ENCODE data around the gene FGFR2. TPM values are rescaled to one million over a fixed set of nuclear protein-coding genes. Genes with fewer than 3 reads are reported as not detected.

FGFR2 gene
- total RNA-seq, 5 donors from 2014 or later (not counting 1 experiment from before 2014, with no cell fraction given): 0.49 to 1.8 (median 0.70) TPM

DNA sequence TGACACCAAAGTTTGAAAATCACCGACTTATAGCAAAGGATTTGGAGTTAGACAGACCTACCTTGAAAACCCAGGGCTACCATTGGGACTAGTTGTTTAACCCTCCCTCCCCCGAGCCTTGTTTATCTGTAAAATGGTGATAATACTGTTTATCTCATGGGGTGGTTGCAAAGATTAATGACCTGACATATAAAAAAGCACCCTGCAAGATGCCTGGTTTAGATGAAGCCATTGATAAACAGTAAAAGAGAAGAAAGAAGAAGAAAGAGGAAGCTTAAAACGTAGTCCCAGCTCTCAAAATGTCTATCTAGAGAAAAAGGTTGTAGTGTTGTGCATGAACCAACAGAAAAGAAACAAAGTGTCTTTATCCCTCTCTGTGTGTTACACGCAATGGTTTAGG, 145.7 kb downstream of the FGFR2 start:
- no peaks in the 10 kb centered on the region for H3K36me3 Mint-ChIP-seq
- peaks cover 0 to 7% (median 0%) of the 10 kb centered on the region in 3 donors for H3K9me3 Mint-ChIP-seq
- Histone ChIP-seq H3K27me3 (replicated peaks in 1 of 2; ENCODE audit: control insufficient read depth in 2 of 2, extremely low read depth in 1 of 2, insufficient read depth in 2 of 2, low read length in 1 of 2) (peaks cover 0 to 2% of the 10 kb centered on the region in 2 experiments), H3K4me1 (ENCODE audit: control insufficient read depth in 1 of 2, extremely low read depth in 1 of 2, insufficient read depth in 2 of 2, low read length in 2 of 2) (no peaks in the 10 kb centered on the region), H3K27ac (ENCODE audit: low read length) (no peak overlapping the region), H3K9me3 (no peaks in the 10 kb centered on the region), H3K4me3 (ENCODE audit: control insufficient read depth in 1 of 2, extremely low read depth in 1 of 2, low read length in 1 of 2) (no peak overlapping the region), H3K36me3 (ENCODE audit: control insufficient read depth in 2 of 2, extremely low read depth in 1 of 2, insufficient read depth in 1 of 2, low read length in 1 of 2) (no peaks in the 10 kb centered on the region)
- ChIA-PET CTCF (no interaction called here), POLR2A (no interaction called here)
- ATAC-seq (replicated peaks in 1 of 4) (no peak), DNase-seq (no peak)
- no peaks in the 10 kb centered on the region for H3K27me3 Mint-ChIP-seq
- WGBS (ENCODE audit: insufficient coverage): 30% methylated on average over 2 of the region's 4 CpGs
- H3K4me3 Mint-ChIP-seq: no peak overlapping the region
- no peaks in the 10 kb centered on the region for H3K4me1 Mint-ChIP-seq
- H3K27ac Mint-ChIP-seq: no peak overlapping the region

DNA sequence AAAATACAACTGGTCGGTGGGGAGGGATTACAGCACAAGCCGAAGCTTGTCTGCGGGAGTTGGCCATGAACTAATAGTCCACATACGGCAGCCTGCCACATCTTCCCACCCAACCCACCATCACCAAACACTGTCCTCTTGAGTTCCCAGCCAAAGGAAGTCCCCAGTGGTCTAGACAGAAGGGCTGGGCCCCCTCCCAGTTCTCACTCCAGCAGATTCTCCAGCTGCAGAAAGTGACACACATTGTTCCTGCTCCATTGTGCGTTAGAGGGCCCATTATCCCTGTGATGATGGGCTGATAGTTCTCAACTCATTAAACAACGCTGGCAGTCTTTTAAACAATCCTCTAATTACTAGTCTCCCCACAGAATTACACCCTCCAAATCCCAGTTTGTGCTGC, 148.0 kb downstream of the FGFR2 start:
- ATAC-seq (replicated peaks in 1 of 4): no peak
- no peaks in the 10 kb centered on the region for H3K36me3 Mint-ChIP-seq
- DNase-seq: no peak
- Histone ChIP-seq H3K27me3 (replicated peaks in 1 of 2; ENCODE audit: control insufficient read depth in 2 of 2, extremely low read depth in 1 of 2, insufficient read depth in 2 of 2, low read length in 1 of 2) (peaks cover 0 to 3% of the 10 kb centered on the region in 2 experiments), H3K36me3 (ENCODE audit: control insufficient read depth in 2 of 2, extremely low read depth in 1 of 2, insufficient read depth in 1 of 2, low read length in 1 of 2) (no peaks in the 10 kb centered on the region), H3K9me3 (no peaks in the 10 kb centered on the region), H3K4me3 (ENCODE audit: control insufficient read depth in 1 of 2, extremely low read depth in 1 of 2, low read length in 1 of 2) (no peak overlapping the region), H3K4me1 (ENCODE audit: control insufficient read depth in 1 of 2, extremely low read depth in 1 of 2, insufficient read depth in 2 of 2, low read length in 2 of 2) (no peaks in the 10 kb centered on the region), H3K27ac (ENCODE audit: low read length) (no peak overlapping the region)
- 88% methylated on average over 4 of the region's 6 CpGs for WGBS (ENCODE audit: insufficient coverage)
- H3K4me3 Mint-ChIP-seq: no peak overlapping the region
- peaks cover 0 to 5% (median 0%) of the 10 kb centered on the region in 3 donors for H3K9me3 Mint-ChIP-seq
- ChIA-PET CTCF (no interaction called here), POLR2A (no interaction called here)
- H3K4me1 Mint-ChIP-seq: no peaks in the 10 kb centered on the region
- H3K27me3 Mint-ChIP-seq: no peaks in the 10 kb centered on the region
- no peak overlapping the region for H3K27ac Mint-ChIP-seq

- no peaks in the 10 kb centered on the region for H3K9me3 ChIP-seq
- 70% methylated on average over 3 of the region's 4 CpGs for WGBS (ENCODE audit: insufficient coverage)
- H3K4me3 ChIP-seq (ENCODE audit: control insufficient read depth in 1 of 2, extremely low read depth in 1 of 2, low read length in 1 of 2): no peak overlapping the region
- CTCF ChIA-PET: no interaction called here
- H3K27me3 Mint-ChIP-seq: no peaks in the 10 kb centered on the region
- no peaks in the 10 kb centered on the region for H3K36me3 Mint-ChIP-seq
- POLR2A ChIA-PET: no interaction called here
- H3K4me1 Mint-ChIP-seq: no peaks in the 10 kb centered on the region
- no peak for DNase-seq
- H3K36me3 ChIP-seq (ENCODE audit: control insufficient read depth in 2 of 2, extremely low read depth in 1 of 2, insufficient read depth in 1 of 2, low read length in 1 of 2): no peaks in the 10 kb centered on the region
- H3K27ac ChIP-seq (ENCODE audit: low read length): no peak overlapping the region
- no peak overlapping the region for H3K27ac Mint-ChIP-seq
- H3K4me1 ChIP-seq (ENCODE audit: control insufficient read depth in 1 of 2, extremely low read depth in 1 of 2, insufficient read depth in 2 of 2, low read length in 2 of 2): no peaks in the 10 kb centered on the region
- peaks cover 0 to 7% (median 0%) of the 10 kb centered on the region in 3 donors for H3K9me3 Mint-ChIP-seq
- no peak for ATAC-seq (replicated peaks in 1 of 4)
- H3K4me3 Mint-ChIP-seq: no peak overlapping the region
- H3K27me3 ChIP-seq (replicated peaks in 1 of 2; ENCODE audit: control insufficient read depth in 2 of 2, extremely low read depth in 1 of 2, insufficient read depth in 2 of 2, low read length in 1 of 2): peaks cover 0 to 3% of the 10 kb centered on the region in 2 experiments
These were observed 148.7 kb downstream of the FGFR2 start for GRCh38 chr10:121449482-121449924.

- no peaks in the 10 kb centered on the region for H3K9me3 ChIP-seq
- no peaks in the 10 kb centered on the region for H3K4me1 ChIP-seq (ENCODE audit: control insufficient read depth in 1 of 2, extremely low read depth in 1 of 2, insufficient read depth in 2 of 2, low read length in 2 of 2)
- peaks cover 0 to 3% of the 10 kb centered on the region in 2 experiments for H3K27me3 ChIP-seq (replicated peaks in 1 of 2; ENCODE audit: control insufficient read depth in 2 of 2, extremely low read depth in 1 of 2, insufficient read depth in 2 of 2, low read length in 1 of 2)
- 73% methylated on average over 2 of the region's 5 CpGs for WGBS (ENCODE audit: insufficient coverage)
- H3K36me3 ChIP-seq (ENCODE audit: control insufficient read depth in 2 of 2, extremely low read depth in 1 of 2, insufficient read depth in 1 of 2, low read length in 1 of 2): no peaks in the 10 kb centered on the region
- H3K9me3 Mint-ChIP-seq: peaks cover 0 to 7% (median 0%) of the 10 kb centered on the region in 3 donors
- H3K4me3 ChIP-seq (ENCODE audit: control insufficient read depth in 1 of 2, extremely low read depth in 1 of 2, low read length in 1 of 2): no peak overlapping the region
- ATAC-seq (replicated peaks in 1 of 4) (no peak), DNase-seq (no peak)
- no peaks in the 10 kb centered on the region for H3K36me3 Mint-ChIP-seq
- CTCF ChIA-PET: no interaction called here
- no peak overlapping the region for H3K27ac ChIP-seq (ENCODE audit: low read length)
- H3K27ac Mint-ChIP-seq: no peak overlapping the region
- POLR2A ChIA-PET: no interaction called here
- H3K27me3 Mint-ChIP-seq: no peaks in the 10 kb centered on the region
- H3K4me3 Mint-ChIP-seq: no peak overlapping the region
- H3K4me1 Mint-ChIP-seq: no peaks in the 10 kb centered on the region
These were observed 149.3 kb downstream of the FGFR2 start for GRCh38 chr10:121448766-121449421.

DNA sequence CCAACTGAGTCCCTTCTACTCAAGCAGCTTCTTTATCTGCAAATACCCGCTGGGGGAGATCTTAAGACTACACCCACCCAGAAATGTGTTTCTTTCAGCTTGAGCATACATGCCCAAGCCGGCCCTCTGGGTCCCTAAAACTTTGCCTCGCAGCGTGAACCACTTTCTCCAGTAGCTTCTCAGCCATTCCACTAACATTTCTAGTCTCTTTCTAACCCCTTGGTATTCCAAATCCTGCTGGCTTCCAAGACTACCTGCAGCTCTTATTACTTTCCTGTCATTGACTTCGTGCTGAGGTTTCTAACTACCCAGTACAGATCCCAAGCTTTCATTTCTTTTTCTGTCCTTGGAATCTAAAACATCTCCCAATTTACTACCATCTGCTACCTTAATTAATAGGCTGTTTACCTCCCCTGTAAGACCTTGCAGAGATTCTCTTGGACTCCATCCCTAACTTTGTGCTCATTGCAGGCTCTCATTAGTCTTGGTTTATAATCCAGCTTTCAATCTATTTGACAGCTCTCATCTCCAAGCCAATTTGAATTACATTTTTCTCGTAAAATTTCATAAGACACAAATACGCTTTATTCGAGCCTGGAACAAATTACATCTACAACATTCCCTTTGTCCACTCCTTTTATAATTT, 153.6 kb downstream of the FGFR2 start:
- H3K9me3 ChIP-seq: no peaks in the 10 kb centered on the region
- Mint-ChIP-seq H3K4me3 (no peak overlapping the region), H3K9me3 (peaks cover 0 to 3% (median 0%) of the 10 kb centered on the region in 3 donors), H3K27ac (no peak overlapping the region), H3K4me1 (no peaks in the 10 kb centered on the region), H3K27me3 (no peaks in the 10 kb centered on the region), H3K36me3 (no peaks in the 10 kb centered on the region)
- H3K4me3 ChIP-seq (ENCODE audit: control insufficient read depth in 1 of 2, extremely low read depth in 1 of 2, low read length in 1 of 2): no peak overlapping the region
- ATAC-seq (replicated peaks in 1 of 4) (no peak), DNase-seq (no peak)
- CTCF ChIA-PET: no interaction called here
- H3K4me1 ChIP-seq (ENCODE audit: control insufficient read depth in 1 of 2, extremely low read depth in 1 of 2, insufficient read depth in 2 of 2, low read length in 2 of 2): no peaks in the 10 kb centered on the region
- POLR2A ChIA-PET: no interaction called here
- WGBS (ENCODE audit: insufficient coverage): 84% methylated on average over 6 of the region's 8 CpGs
- H3K27me3 ChIP-seq (replicated peaks in 1 of 2; ENCODE audit: control insufficient read depth in 2 of 2, extremely low read depth in 1 of 2, insufficient read depth in 2 of 2, low read length in 1 of 2): peaks cover 0 to 3% of the 10 kb centered on the region in 2 experiments
- H3K36me3 ChIP-seq (ENCODE audit: control insufficient read depth in 2 of 2, extremely low read depth in 1 of 2, insufficient read depth in 1 of 2, low read length in 1 of 2): no peaks in the 10 kb centered on the region
- H3K27ac ChIP-seq (ENCODE audit: low read length): no peak overlapping the region

GRCh38 chr10:121442086-121442935, 155.9 kb downstream of the FGFR2 start:
- H3K4me3 ChIP-seq (ENCODE audit: control insufficient read depth in 1 of 2, extremely low read depth in 1 of 2, low read length in 1 of 2): no peak overlapping the region
- Mint-ChIP-seq H3K4me3 (no peak overlapping the region), H3K4me1 (no peaks in the 10 kb centered on the region), H3K27ac (no peak overlapping the region), H3K9me3 (peaks cover 0 to 3% (median 0%) of the 10 kb centered on the region in 3 donors), H3K27me3 (no peaks in the 10 kb centered on the region), H3K36me3 (no peaks in the 10 kb centered on the region)
- no peak overlapping the region for H3K27ac ChIP-seq (ENCODE audit: low read length)
- no peaks in the 10 kb centered on the region for H3K9me3 ChIP-seq
- ChIA-PET CTCF (no interaction called here), POLR2A (no interaction called here)
- peaks cover 0 to 3% of the 10 kb centered on the region in 2 experiments for H3K27me3 ChIP-seq (replicated peaks in 1 of 2; ENCODE audit: control insufficient read depth in 2 of 2, extremely low read depth in 1 of 2, insufficient read depth in 2 of 2, low read length in 1 of 2)
- no peaks in the 10 kb centered on the region for H3K4me1 ChIP-seq (ENCODE audit: control insufficient read depth in 1 of 2, extremely low read depth in 1 of 2, insufficient read depth in 2 of 2, low read length in 2 of 2)
- H3K36me3 ChIP-seq (ENCODE audit: control insufficient read depth in 2 of 2, extremely low read depth in 1 of 2, insufficient read depth in 1 of 2, low read length in 1 of 2): no peaks in the 10 kb centered on the region
- ATAC-seq (replicated peaks in 1 of 4) (no peak), DNase-seq (no peak)
- WGBS (ENCODE audit: insufficient coverage): 50% methylated on average over 3 of the region's 5 CpGs
